DND-41 (cell line): ENCODE measurements around the gene GLT8D2.

Source experiments
- CTCF ChIP-seq: IDR thresholded peaks from 2 replicates; pipeline ENCODE4 v1.5.1; 2012; ENCODE audit warnings: borderline replicate concordance, low read length, moderate library complexity, mild to moderate bottlenecking; ENCODE audit not compliant: poor library complexity, severe bottlenecking; ENCODE audit errors: extremely low read depth
- EZH2 ChIP-seq: IDR thresholded peaks from 3 replicates; pipeline ENCODE4 v1.6.1; 2012; ENCODE audit warnings: borderline replicate concordance, low read depth, mild to moderate bottlenecking, moderate library complexity, low read length, inconsistent platforms; ENCODE audit not compliant: severe bottlenecking

- no peak for TF ChIP-seq CTCF
- TF ChIP-seq EZH2 = no peak
Measured at GRCh38 chr12:103962493-103962892, 87.5 kb downstream of the GLT8D2 start.
